T-helper 2 cell treated with Interferon-gamma antibody and Interleukin-4, amounts not matched to agents 100 ng/mL and 5 ng/mL, for 36 hours (primary cell): ENCODE results near the gene NOP53. TPM values are rescaled to one million over a fixed set of nuclear protein-coding genes. Genes with fewer than 3 reads are reported as not detected.
"Not testable (repeated sequence)": the region's sequence is repeated elsewhere in the genome, so short reads cannot be mapped to it uniquely, and the experiment has no call there.

Experiments
- intact Hi-C: fragments of 100-400 bp; cut with micrococcal nuclease; formaldehyde crosslinking; loops from one replicate; pipeline ENCODE4 v1.15.1; 2023
- total RNA-seq: library from RNA; stranded (reverse); gene quantifications from 2 replicates; pipeline ENCODE4 v1.2.3, GENCODE V29; 2022

Gene NOP53
- total RNA-seq, 1 donor from 2014 or later = 295 TPM

DNA sequence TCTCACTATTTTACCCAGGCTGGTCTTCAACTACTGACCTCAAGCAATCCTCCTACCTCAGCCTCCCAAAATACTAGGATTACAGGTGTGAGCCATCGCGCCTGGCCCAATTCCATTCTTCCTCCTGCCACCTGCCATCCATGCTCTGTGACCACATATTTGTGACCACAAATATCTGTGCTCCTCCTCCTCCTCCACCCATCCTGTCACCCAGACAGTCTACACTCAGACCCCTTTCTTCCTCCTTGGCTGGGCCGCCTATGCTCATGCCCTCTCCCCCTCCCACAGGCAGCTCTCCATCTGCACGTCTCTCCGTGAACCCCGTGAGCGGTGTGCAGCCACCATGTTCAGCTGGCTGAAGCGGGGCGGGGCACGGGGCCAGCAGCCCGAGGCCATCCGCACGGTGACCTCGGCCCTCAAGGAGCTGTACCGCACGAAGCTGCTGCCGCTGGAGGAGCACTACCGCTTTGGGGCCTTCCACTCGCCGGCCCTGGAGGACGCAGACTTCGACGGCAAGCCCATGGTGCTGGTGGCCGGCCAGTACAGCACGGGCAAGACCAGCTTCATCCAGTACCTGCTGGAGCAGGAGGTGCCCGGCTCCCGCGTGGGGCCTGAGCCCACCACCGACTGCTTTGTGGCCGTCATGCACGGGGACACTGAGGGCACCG, 28.9 kb upstream of the NOP53 start:
- intact Hi-C loops = no loop called here

DNA sequence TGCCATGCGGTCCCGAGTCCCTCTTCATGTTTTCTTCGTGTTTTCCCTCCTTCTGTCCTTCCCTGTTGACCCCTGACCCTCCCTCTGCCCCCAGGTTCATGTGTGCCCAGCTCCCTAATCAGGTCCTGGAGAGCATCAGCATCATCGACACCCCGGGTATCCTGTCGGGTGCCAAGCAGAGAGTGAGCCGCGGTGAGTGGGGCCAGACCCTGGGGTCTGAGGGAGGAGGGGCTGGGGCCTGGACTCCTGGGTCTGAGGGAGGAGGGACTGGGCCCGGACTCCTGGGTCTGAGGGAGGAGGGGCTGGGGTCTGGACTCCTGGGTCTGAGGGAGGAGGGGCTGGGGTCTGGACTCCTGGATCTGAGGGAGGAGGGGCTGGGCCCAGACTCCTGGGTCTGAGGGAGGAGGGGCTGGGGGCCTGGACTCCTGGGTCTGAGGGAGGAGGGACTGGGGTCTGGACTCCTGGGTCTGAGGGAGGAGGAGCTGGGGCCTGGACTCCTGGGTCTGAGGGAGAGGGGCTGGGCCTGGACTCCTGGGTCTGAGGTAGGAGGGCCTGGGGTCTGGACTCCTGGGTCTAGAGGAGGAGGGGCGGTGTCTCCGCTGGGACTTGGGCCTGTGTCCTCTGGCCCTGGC, 26.8 kb upstream of the NOP53 start:
- intact Hi-C loops = not testable (repeated sequence)

DNA sequence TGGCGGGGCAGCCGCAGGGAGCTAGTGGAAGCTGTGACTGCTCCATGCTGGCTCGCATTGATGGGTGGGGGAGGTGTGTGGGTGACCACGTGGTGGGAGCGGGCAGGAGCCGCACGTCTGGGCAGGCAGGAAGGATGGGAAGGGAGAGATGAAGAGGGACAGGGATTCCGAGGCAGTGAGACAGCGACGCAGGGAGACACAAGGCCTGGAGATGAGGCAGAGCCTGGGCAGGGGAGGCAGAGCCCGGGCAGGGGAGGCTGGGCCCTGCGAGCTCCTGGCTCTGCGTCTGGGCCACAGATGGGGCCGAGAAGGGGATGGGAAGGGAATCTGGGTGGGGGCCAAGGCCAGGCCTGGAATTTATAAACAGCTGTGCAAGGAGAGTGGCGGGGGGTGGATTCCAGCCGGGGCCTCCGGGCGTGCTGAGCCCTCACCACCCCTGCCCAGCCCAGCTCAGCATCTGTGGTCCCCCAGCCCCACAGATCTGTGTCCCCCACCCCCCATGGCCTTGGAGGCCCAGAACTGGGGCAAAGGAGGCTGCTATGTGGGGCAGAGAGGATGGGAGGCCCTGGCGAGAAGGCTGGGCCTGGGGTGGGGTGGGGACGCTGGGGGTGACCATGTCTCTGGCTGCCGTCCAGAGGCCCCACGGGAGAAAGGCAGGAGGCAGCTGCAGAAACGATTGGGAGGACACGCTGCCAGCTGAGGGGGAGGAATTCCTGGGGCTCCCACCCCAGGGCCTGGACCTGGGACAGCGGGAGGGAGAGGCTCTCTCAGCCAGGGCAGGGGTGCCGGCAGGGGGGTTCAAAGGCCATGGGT, 26.1 kb upstream of the NOP53 start:
- intact Hi-C loops = no loop called here

DNA sequence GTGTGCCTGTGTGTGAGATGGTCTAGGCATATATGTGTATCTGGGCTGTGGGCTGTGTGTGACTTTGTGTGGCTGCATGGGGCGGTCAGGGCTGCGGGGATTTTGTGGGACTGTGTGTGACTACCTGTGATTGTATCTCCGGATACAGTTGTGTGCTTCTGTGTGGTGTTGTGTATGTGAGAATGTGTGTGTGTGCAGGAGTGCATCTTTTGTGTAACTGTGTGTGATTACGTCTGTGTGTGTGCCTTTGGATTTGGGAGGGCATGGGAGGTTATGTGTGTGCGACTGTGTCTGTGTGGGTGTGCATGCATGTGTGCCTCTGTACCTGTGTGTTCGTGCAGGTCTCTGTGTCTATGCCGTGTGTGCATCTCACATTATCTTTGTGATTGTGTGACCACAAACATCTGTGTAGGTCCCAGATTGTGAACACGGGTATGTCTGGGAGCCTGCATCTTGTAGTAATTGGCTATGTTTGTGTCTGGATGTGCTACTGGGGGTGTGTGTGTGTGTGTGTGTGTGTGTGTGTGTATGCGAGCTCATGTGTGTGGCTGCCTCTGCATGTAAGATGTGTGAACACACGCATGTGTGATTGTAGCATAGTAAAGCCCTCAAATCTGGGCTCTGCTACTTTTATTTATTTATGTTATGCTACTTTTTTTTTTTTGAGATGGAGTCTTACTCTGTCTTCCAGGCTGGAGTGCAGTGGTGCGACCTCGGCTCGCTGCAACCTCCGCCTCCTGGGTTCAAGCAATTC, 24.5 kb upstream of the NOP53 start:
- intact Hi-C loops = no loop called here

DNA sequence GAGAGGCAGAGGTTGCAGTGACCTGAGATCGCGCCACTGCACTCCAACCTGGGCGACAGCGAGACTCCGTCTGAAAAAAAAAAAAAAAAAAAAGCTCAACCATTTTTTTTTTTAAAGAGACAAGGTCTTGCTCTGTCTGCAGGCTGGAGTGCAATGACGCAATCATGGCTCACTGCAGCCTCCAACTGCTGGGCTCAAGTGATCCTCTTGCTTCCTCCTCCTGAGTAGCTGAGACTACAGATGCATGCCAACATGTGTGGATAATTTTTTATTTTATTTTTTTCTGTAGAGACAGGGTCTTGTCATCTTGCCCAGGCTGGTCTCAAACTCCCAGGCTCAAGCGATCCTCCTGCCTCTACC, 21.8 kb upstream of the NOP53 start:
- intact Hi-C loops = no loop called here

DNA sequence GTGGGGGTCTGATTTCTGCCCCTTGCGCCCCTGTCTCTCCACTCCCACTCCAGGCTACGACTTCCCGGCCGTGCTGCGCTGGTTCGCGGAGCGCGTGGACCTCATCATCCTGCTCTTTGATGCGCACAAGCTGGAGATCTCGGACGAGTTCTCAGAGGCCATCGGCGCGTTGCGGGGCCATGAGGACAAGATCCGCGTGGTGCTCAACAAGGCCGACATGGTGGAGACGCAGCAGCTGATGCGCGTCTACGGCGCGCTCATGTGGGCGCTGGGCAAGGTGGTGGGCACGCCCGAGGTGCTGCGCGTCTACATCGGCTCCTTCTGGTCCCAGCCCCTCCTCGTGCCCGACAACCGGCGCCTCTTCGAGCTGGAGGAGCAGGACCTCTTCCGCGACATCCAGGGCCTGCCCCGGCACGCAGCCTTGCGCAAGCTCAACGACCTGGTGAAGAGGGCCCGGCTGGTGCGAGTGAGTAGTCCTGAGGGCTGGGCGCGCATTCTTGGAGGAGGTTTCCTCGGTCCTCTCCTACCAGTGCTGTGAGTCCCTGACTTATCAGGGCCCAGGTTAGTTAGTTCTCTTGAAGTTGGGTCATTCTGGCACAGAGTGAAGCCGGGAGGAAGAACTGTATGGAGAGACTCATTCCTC, 19.5 kb upstream of the NOP53 start:
- intact Hi-C loops = no loop called here

DNA sequence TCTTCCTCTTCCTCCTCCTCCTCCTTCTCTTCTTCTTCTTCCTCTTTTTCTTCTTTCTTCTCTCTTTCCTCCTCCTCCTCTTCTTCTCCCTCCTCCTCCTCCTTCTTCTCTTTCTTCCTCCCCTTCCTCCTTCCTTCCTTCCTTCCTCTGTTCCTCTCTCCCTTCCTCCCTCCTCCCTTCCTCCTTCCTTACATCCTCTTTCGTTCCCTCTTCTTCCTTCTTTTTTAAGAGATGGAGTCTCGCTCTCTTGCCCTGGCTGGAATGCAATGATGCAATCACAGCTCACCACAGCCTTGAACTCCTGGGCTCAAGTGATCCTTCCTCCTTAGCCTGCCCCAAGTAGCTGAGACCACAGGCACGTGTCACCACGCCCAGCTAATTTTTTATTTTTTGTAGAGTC, 18.9 kb upstream of the NOP53 start:
- intact Hi-C loops = no loop called here

DNA sequence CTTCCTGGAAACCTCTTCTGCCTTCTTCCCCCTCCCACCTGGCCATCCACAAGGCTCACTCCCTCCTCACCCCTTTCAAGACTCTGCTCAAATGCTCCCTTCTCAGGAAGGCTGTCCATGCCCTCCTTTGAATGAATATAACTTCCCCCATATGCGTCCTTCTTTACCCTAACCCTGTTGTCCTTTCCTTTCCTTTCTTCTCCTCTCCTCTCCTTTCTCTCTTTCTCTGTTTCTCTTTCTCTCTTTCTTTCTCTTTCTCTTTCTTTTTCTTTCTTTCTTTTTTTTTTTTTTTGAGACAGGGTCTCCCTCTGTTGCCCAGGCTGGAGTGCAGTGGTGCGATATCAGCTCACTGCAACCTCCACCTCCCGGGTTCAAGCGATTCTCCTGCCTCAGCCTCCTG, 17.1 kb upstream of the NOP53 start:
- intact Hi-C loops = not testable (repeated sequence)

DNA sequence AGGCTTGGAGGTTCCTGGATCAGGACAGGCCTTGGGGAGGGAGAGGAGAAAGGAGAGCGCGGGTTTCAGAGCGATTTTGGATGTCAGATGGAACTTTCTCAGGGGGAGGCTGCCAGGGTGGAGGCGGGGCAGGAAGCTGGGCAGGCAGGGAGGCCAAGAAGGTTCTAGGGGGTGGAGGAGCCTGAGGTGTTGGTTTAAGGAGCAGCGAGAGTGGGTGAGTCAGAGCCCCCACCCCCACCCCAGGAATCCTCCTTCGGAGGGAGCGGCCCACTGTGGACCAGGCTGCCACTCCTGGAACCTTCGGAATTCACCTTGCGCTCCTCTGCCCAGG, 15.9 kb upstream of the NOP53 start:
- intact Hi-C loops = no loop called here

DNA sequence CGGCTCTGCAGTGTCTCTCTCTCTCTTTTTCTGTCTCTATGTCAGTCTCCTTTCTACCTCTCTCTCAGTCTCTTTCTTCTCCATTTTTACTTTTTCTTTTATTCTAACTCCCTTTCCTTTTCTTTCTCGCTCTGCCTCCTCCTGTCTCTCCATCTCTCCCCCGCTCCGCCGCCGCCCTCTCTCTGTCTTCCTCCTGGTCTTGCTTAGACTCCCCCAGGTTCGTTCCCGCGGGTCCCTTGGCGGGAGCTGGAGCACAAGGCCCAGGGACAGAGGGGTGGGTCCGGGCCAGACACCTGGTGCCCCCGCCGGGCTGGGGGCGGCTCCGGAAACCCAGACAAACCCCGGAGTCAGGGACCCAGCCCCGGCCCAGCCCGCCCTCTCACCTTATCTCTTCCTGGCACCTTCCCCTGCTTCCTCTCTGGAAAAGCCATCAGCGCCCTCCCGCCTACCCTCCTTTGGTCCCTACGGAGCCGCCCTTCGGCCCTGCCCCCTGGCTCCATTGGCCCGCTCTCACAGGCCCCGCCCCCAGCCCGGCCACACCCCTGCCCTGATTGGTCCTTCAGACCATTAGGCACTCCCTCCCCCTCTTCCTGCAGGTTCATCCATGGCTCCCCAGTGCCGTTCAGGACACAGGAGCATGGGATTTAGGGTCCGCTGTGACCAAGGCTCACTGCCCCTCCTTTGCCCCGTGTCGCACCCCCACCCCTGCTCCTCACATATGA, 15.4 kb upstream of the NOP53 start:
- intact Hi-C loops = no loop called here

DNA sequence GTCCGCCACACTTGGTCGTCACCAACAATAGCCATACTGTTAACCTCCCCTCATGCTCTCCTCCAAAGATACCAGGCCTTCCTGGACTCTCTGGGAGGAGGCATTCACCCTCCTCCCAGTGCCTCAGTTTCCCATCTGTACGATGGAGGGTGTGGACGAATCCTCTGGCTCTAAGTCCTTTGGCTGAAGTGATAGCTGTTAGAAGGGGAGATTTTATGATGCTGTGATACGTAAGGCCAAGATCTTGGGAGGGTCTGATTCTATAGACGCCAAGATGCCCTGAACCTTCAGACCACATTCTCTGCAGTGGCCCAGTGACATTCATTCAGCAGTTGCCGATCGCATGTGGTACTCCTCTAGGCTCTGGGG, 14.8 kb upstream of the NOP53 start:
- intact Hi-C loops = no loop called here

DNA sequence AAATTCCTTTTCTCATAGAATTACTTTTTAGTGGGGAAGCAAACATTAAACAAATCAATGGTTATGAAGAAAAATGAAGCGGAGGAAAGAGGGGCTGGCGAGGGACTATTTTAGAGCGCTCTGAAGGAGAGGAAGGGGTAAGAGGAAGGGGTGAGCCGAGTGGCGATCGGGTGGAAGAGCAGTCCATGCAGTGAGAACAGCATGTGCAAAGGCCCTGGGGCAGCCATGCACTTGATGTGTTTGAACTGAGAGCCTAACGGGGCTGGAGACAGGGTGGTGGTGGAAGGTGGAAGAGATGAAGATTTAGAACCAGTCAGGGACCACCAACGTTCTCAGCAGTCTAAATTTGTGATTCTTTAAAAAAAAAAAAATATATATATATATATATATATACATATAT, 14.4 kb upstream of the NOP53 start:
- intact Hi-C loops = no loop called here

DNA sequence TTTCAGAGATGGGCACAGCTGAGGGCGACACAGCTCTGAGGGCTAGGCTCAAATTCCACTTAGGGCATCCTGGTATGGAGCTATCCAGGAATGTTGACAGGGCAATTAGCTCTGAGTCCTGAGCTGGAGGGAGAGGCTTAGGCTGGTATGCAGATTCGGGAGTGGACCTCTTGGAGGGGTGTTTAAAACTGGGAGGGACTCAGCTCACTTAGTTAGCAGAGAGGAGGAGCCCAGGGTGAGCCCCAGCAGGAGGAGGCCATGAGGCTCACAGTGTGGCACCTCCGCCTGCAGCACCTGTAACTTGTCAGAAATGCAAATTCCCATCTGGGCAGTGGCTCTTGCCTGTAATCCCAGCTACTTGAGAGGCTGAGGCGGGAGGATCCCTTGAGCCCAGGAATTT, 10.2 kb upstream of the NOP53 start:
- intact Hi-C loops = no loop called here

DNA sequence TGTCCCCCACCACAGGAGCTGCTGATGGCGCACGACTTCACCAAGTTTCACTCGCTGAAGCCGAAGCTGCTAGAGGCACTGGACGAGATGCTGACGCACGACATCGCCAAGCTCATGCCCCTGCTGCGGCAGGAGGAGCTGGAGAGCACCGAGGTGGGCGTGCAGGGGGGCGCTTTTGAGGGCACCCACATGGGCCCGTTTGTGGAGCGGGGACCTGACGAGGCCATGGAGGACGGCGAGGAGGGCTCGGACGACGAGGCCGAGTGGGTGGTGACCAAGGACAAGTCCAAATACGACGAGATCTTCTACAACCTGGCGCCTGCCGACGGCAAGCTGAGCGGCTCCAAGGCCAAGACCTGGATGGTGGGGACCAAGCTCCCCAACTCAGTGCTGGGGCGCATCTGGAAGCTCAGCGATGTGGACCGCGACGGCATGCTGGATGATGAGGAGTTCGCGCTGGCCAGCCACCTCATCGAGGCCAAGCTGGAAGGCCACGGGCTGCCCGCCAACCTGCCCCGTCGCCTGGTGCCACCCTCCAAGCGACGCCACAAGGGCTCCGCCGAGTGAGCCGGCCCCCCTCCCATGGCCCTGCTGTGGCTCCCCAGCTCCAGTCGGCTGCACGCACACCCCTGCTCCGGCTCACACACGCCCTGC, 4.4 kb upstream of the NOP53 start:
- intact Hi-C loops = no loop called here

DNA sequence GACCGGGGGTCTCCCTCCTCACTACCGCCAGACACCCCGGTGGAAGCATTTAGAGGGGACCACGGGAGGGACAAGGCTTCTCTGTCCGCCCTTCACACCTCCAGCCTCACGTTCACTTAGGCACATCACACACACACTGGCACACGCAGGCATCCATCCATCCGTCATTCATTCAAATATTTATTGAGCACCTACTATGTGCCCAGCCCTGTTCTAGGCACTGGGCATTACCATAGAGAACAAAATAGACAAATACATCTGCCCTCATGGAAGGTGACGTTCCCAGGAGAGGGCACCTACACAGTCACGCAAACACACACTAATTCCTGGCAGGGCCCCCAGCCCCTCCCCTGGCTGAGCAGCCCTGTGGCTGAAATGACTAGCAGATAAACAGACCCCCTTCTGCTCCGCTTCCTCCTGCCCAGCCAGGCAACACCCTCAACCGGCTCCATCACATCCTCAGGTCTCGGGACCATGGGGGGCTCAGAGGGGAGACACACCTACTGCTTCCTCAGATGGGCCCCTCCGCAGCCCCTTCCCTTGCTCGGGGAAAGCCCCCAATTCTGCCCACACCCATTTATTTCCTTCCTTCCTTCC, 3.7 kb upstream of the NOP53 start:
- intact Hi-C loops = no loop called here

DNA sequence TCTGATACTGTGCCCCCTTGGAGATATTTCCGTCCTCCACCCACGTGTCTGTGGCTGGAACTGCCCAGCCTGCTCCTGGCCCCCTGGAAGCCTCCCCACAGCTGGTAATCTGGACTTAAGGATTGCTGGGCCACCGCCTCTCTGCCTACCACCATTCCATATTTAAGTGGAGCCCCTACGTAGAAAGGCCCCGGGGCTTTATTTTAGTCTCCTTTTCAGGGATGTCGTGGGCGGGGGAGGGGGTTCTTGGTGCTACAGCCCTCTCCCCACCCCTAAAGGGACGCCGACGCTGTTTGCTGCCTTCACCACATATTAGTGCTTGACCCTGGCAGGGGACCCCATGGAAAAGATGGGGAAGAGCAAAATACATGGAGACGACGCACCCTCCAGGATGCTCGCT, 2.7 kb upstream of the NOP53 start:
- intact Hi-C loops = loop anchor here (1.0 kb wide), 1 partner anchor 29 kb away; the partner anchor contains the start of gene EHD2

DNA sequence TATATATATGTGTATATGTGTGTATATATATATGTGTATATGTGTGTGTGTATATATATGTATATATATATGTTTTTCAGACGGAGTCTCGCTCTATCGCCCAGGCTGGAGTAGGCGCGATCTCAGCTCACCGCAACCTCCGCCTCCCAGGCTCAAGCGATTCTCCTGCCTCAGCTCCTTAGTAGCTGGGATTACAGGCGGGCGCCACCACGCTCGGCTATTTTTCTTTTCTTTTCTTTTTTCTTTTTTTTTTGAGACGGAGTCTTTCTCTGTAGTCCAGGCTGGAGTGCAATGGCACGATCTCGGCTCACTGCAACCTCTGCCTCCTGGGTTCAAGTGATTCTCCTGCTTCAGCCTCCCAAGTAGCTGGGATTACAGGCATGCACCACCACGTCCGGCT, 783 bp downstream of the NOP53 start:
- intact Hi-C loops = not testable (repeated sequence)

DNA sequence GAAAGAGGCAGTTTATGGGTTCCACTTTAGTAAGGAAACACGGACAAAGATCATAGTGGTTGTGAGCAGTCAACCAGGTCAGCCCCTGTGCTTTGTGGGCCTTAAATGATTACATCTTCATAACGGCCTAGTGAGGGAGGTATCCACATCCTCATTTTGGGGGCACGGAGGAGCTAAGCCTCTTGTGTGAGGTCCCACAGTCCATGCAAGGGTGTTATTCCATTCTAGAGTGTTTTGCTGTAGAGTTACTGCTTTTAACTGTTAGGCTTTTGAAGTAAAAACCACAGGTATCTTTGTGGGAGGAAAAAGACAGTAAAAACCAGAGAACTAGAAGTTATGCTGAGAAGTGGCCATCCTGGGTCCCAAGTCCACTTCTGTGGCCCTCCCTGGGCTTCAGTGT, 4.0 kb downstream of the NOP53 start:
- intact Hi-C loops = no loop called here

DNA sequence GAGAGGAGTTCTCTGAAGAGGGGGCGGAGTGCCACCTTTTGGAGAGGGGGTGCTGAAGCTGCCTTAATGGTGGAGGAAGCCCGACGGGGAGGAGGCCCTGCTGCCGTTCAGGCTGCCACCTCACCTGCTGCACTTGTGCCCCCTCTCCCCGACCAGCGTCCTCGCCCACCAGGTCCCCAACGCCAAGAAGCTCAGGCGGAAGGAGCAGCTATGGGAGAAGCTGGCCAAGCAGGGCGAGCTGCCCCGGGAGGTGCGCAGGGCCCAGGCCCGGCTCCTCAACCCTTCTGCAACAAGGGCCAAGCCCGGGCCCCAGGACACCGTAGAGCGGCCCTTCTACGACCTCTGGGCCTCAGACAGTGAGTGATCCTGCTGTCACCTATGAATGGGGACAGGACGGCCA, 5.4 kb downstream of the NOP53 start:
- intact Hi-C loops = no loop called here
